GM12874 (cell line): Measurements from ENCODE around the gene RAB34.

Experiments
- TF ChIP-seq, protein P1 (sequence below): IDR thresholded peaks from 2 replicates; pipeline ENCODE4 v1.5.1; 2011; ENCODE audit warnings: low read depth, mild to moderate bottlenecking, control low read depth, low read length, moderate library complexity; ENCODE audit not compliant: insufficient read depth

RAB34 gene

DNA sequence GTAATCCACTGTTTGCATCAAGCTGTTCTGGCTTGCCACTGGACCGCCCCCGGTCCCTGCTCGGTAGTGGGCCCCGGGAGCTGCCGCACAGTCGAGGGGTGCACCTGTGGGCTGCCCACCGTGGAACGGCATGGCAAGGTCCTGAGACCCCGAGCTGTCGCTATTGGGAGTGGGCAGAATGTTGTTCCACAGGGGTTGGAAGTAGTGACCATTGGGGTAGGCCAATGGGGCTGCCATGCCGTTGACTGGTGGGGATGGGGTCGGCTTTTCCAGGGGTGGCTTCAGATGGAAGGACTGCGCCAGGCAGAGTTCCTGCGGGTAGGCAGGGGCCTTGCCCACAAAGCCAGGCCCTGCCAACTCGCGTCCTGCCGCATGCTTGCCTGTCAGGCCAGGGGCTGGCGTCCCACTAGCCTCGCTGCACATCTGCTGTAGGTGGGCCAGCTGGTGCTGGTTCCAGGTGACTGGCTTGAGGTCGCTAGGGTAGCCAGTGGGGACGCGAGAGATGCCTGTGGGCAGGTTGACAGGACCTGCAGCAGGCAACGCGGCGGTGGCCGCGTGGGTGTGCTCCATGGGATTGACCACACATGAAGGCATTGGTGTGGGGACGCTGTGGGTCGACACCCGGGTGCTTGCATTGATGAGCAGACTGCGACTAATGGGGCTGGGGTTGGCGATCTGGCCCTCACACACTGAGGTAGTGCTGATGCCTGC, 40.9 kb upstream of the RAB34 start:
- TF ChIP-seq, protein P1, sequence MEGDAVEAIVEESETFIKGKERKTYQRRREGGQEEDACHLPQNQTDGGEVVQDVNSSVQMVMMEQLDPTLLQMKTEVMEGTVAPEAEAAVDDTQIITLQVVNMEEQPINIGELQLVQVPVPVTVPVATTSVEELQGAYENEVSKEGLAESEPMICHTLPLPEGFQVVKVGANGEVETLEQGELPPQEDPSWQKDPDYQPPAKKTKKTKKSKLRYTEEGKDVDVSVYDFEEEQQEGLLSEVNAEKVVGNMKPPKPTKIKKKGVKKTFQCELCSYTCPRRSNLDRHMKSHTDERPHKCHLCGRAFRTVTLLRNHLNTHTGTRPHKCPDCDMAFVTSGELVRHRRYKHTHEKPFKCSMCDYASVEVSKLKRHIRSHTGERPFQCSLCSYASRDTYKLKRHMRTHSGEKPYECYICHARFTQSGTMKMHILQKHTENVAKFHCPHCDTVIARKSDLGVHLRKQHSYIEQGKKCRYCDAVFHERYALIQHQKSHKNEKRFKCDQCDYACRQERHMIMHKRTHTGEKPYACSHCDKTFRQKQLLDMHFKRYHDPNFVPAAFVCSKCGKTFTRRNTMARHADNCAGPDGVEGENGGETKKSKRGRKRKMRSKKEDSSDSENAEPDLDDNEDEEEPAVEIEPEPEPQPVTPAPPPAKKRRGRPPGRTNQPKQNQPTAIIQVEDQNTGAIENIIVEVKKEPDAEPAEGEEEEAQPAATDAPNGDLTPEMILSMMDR: no peak

DNA sequence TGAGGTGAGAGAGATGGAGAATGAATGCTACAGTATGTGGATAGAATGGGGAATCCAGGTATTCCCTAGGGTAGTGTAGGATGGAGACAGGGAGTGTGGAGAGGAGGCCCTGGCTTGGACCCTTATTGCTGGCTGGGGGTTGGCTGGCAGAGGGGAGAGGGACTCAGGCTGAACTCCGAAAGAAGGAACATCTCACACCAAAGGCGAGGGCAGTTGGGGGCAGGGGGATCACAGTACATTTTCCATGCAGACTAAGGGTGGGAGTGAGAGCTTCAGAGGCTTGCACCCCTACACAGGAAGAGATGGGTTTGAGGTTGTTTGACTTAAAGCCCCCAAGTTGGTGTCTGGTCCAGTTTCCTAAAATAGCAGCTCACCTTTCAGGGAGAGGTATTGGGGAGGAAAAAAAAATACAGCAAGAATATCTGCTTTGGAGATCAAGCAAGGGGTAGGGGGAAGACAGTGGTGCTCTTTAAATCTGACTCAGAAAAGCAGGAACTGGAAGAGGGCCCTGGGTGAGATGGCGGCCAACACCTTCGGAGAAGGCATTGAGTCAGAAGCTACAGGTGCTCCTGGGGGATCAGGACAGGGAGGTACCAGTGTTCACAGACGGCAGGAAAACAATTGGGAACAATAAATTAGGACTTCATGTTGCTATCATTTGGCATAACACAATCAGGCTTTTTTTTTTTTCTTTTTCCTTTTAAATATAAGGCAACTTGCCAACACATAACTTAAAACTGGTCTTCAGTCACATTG, 38.6 kb upstream of the RAB34 start:
- TF ChIP-seq, protein P1: no peak

DNA sequence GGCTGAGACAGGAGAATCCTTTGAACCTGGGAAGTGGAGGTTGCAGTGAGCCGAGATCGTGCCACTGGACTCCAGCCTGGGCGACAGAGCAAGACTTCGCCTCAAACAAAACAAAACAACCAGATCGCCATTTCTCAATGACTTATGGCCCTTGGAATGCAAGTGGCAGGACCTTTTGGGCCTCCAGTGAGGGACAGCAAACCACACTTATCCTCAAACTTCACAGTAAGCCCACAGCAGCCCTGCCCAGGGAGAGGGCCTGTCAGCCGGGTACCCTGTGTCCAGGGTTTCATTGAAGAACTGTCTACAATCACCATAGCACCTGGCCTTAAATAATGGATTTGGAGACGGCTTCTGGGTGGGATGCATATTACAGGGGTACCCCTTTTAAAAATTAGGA, 37.8 kb upstream of the RAB34 start:
- TF ChIP-seq, protein P1: no peak

DNA sequence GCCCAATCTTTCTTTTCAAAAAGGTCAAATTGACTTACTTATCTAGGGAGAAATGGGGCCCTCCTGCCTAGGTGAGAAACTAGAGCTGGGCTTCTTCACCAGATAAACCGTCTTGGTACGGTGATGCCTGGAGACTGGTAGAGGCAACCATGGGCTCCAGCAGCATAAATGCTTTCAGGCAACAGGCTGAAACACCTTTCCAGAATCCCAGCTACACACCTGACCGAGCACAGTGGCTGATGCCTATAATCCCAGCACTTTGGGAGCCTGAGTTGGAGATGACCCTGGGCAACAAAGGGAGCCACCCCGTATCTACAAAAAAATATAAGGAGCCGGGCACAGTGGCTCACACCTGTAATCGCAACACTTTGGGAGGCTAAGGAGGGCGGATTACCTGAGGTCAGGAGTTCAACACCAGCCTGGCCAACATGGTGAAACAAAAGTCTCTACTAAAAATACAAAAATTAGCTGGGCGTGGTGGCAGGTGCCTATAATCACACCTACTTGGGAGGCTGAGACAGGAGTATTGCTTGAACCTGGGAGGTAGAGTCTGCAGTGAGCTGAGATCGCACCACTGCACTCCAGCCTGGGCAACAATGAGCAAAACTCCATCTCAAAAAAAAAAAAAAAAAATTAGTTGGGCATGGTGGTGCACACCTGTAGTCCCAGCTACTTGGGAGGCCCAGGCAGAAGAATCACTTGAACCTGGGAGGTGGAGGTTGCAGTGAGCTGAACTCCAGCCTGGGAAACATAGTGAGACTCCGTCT, 34.1 kb upstream of the RAB34 start:
- TF ChIP-seq, protein P1: no peak

DNA sequence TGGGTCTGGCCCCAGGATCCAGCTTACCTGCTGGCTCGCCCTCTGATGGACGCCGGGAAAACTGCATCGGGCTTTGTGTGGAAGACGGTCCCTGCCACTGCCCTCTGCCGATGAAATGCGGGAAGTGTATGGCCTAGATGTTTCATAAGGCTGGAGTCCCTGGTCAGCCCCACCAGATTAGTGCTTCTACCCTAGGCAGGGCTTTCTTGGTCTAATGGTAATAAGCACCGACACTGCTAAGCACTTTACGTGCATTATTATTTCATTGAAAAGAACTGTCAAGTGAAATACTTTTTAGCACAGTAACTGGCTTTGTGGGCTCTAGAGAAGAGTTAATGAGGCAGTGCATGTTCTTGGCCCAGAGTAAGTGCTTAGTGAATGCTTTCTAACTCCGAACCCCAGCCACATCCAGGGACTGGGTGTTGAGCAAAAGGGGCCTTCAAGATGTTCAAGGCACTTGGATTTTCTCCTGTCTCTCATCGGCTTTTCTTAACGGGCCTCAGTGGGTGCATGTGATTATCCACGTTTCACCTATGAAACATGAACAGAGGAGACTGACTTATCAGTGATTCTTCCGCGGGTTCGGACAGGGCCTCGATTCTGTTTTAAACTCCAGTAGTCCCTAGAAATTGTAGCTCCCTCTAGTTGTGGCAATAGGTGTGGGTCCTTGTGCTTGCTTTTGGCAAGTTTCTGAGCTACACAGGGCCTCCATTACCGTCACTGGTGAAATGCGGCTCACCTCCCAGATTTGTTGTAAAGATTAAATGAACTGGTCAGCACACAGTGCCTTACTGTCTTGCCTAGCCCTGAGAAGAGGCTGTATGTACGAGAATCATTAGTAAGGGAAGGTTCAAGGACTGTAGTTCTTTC, 32.7 kb upstream of the RAB34 start:
- TF ChIP-seq, protein P1: peak; percentile 100

DNA sequence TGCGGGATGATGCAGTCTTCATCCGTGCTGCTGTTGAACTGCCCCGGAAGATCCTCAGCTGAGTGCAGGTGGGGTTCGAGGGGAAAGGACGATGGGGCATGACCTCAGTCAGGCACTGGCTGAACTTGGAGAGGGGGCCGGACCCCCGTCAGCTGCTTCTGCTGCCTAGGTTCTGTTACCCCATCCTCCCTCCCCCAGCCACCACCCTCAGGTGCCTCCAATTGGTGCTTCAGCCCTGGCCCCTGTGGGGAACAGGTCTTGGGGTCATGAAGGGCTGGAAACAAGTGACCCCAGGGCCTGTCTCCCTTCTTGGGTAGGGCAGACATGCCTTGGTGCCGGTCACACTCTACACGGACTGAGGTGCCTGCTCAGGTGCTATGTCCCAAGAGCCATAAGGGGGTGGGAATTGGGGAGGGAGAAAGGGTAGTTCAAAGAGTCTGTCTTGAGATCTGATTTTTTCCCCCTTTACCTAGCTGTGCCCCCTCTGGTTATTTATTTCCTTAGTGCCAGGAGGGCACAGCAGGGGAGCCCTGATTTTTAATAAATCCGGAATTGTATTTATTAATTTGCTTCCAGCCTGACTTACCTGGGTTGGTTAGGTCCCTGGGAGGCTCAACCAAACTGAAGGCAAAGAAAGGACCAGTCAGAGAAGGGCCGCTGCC, 32.0 kb upstream of the RAB34 start:
- TF ChIP-seq, protein P1: no peak
